GM12878 (cell line): ENCODE measurements around the gene SHROOM3. TPM values are rescaled to one million over a fixed set of nuclear protein-coding genes. Genes with fewer than 3 reads are reported as not detected.

Source experiments
- ATAC-seq: fragments of 200-7000 bp; cut with Tn5 transposase; 3 replicates; pipeline ENCODE4 v1.9.1; 2020; ENCODE audit warnings: mild to moderate bottlenecking, moderate library complexity
- BruUV-seq: library from RNA; stranded (reverse); fragments of 400-500 nt; replicated peaks from 2 replicates; lab custom pipeline; 2021; lab: Mats Ljungman, UMichigan
- CTCF ChIA-PET: fragments of 300-600 bp; sonication (Branson Sonifier 250); formaldehyde crosslinking; extraction: SDS; loops from one replicate; lab custom pipeline; 2021; ENCODE audit warnings: inconsistent platforms; lab: Yijun Ruan, JAX
- POLR2A ChIA-PET: fragments of 350-600 bp; formaldehyde crosslinking; extraction: SDS; loops from one replicate; lab custom pipeline; 2021; ENCODE audit warnings: inconsistent platforms; lab: Charles Lee
- RAD21 ChIA-PET: fragments of 300-600 bp; sonication (Branson Sonifier 250); formaldehyde crosslinking; loops from one replicate; lab custom pipeline; 2023; ENCODE audit warnings: antibody characterized with exemption; ENCODE audit not compliant: unreplicated experiment; lab: Charles Lee
- SMC1A ChIA-PET: fragments of 300-600 bp; sonication (Branson Sonifier 250); formaldehyde crosslinking; loops from one replicate; lab custom pipeline; 2023; ENCODE audit not compliant: unreplicated experiment, uncharacterized antibody; lab: Charles Lee
- DNase-seq: peaks from one replicate; pipeline ENCODE4 v3.0.0-alpha.2; 2011; ENCODE audit warnings: low read depth, low spot score
- FAIRE-seq: peaks from 3 replicates; lab custom pipeline; 2011; peaks lifted over from hg19 to GRCh38; lab: Jason Lieb, UNC
- H2AFZ ChIP-seq: 2 replicates; pipeline ENCODE4 v1.6.0; 2011; ENCODE audit warnings: low read depth, low read length, control low read depth; ENCODE audit not compliant: control insufficient read depth
- H3K27ac ChIP-seq: 2 replicates; pipeline ENCODE4 v1.5.1; 2011; ENCODE audit warnings: control low read depth; ENCODE audit not compliant: control insufficient read depth, insufficient read depth
- H3K27me3 ChIP-seq, 2 experiments: replicated peaks in 1 of 2; 2 replicates each; pipeline versions ENCODE4 v1.6.0 to v1.6.1; 2011; ENCODE audit warnings: low read length in 1 of 2; ENCODE audit not compliant: control insufficient read depth in 2 of 2, insufficient read depth in 2 of 2
- H3K36me3 ChIP-seq, 2 experiments: 2 replicates each; pipeline ENCODE4 v1.5.1; 2011; ENCODE audit warnings: low read length in 1 of 2; ENCODE audit not compliant: control insufficient read depth in 2 of 2, insufficient read depth in 2 of 2
- H3K4me1 ChIP-seq: 2 replicates; pipeline ENCODE4 v1.6.1; 2011; ENCODE audit warnings: mild to moderate bottlenecking, low read length, moderate library complexity, mixed read lengths; ENCODE audit not compliant: control insufficient read depth, insufficient read depth
- H3K4me2 ChIP-seq: 2 replicates; pipeline ENCODE4 v1.6.0; 2011; ENCODE audit warnings: control low read depth; ENCODE audit not compliant: control insufficient read depth, insufficient read depth
- H3K4me3 ChIP-seq: fragments of 200-600 bp; sonication (generic); 2 replicates; pipeline ENCODE4 v1.5.1; 2016
- H3K79me2 ChIP-seq: 2 replicates; pipeline ENCODE4 v1.6.0; 2011; ENCODE audit warnings: low read length; ENCODE audit not compliant: control insufficient read depth, insufficient read depth
- H3K9ac ChIP-seq: 2 replicates; pipeline ENCODE4 v1.8.0; 2011; ENCODE audit warnings: low read length, control low read depth, mixed read lengths; ENCODE audit not compliant: control insufficient read depth, insufficient read depth
- H3K9me3 ChIP-seq: replicated peaks from 3 replicates; pipeline ENCODE4 v1.5.1; 2011; ENCODE audit warnings: mild to moderate bottlenecking, low read length; ENCODE audit not compliant: control insufficient read depth, insufficient read depth
- H4K20me1 ChIP-seq: 2 replicates; pipeline ENCODE4 v1.6.0; 2011; ENCODE audit not compliant: control insufficient read depth, insufficient read depth
- CREM ChIP-seq: IDR thresholded peaks from 2 replicates; pipeline ENCODE4 v1.6.1; 2014; ENCODE audit warnings: antibody characterized with exemption, low read depth
- ESRRA ChIP-seq: IDR thresholded peaks from 2 replicates; pipeline ENCODE4 v1.6.1; 2012; ENCODE audit warnings: mild to moderate bottlenecking, low read length, improper control_type of control experiment
- HSF1 ChIP-seq: fragments of 150-350 bp; IDR thresholded peaks from 2 replicates; pipeline ENCODE4 v1.6.1; 2014; ENCODE audit warnings: mild to moderate bottlenecking, low read depth, low read length
- IRF4 ChIP-seq: IDR thresholded peaks from 2 replicates; pipeline ENCODE4 v1.6.1; 2011; ENCODE audit warnings: low read depth, low read length
- KAT2A ChIP-seq: conservative IDR thresholded peaks from 2 replicates; pipeline ENCODE4 v1.6.1; 2011; ENCODE audit warnings: low read depth, low read length; ENCODE audit not compliant: control insufficient read depth
- MEF2A ChIP-seq: IDR thresholded peaks from 2 replicates; pipeline ENCODE4 v1.6.1; 2011; ENCODE audit warnings: low read depth, mild to moderate bottlenecking, low read length, moderate library complexity; ENCODE audit not compliant: insufficient read depth
- RFX5 ChIP-seq: IDR thresholded peaks from 2 replicates; pipeline ENCODE4 v1.6.1; 2011; ENCODE audit warnings: low read depth, low read length, improper control_type of control experiment
- TAF1 ChIP-seq: IDR thresholded peaks from 2 replicates; pipeline ENCODE4 v1.6.1; 2011; ENCODE audit warnings: mild to moderate bottlenecking, low read depth, low read length, borderline replicate concordance
- TARDBP ChIP-seq: IDR thresholded peaks from 2 replicates; pipeline ENCODE4 v1.6.1; 2016; ENCODE audit warnings: borderline replicate concordance
- TCF7 ChIP-seq: IDR thresholded peaks from 2 replicates; pipeline ENCODE4 v1.6.1; 2014; ENCODE audit warnings: antibody characterized with exemption, borderline replicate concordance
- ZNF687 ChIP-seq: fragments of 450-650 bp; IDR thresholded peaks from 2 replicates; pipeline ENCODE4 v1.6.1; 2017; ENCODE audit warnings: mild to moderate bottlenecking, moderate library complexity
- WGBS: methylation state at CpG from one replicate; pipeline ENCODE4 v1.1.6; 2016; ENCODE audit warnings: low lambda C conversion rate; ENCODE audit not compliant: insufficient replicate concordance, insufficient coverage; ENCODE audit errors: missing lambda C conversion rate; 5-methylcytosine and 5-hydroxymethylcytosine counted together
- in situ Hi-C: fragments of 300-500 bp; cut with MboI; formaldehyde crosslinking; loops from 9 replicates; pipeline ENCODE4 v1.14.3; 2018; ENCODE audit warnings: mixed read lengths
- intact Hi-C: fragments of 100-400 bp; cut with micrococcal nuclease; formaldehyde crosslinking; loops from one replicate; pipeline ENCODE4 v1.14.2; 2022; ENCODE audit not compliant: unreplicated experiment
- polyA plus RNA-seq, 11 experiments: library from polyadenylated mRNA; depleted of rRNA in 4 of 11; unstranded in 6 of 11; stranded (reverse) in 5 of 11; fragments of >200 nt; fragmentation: Nextera tagmentation in 4 of 11; fragmentation: Illumina TruSeq in 1 of 11; extraction: Ambion mirVana in 4 of 11; extraction: Trizol in 1 of 11; gene quantifications; 1 replicate in 1 of 11; 2 replicates in 10 of 11; pipeline versions ENCODE4 v1.2.1 to v1.2.3, GENCODE V29; 2011 to 2016; ENCODE audit warnings: inconsistent platforms in 2 of 11, missing spikeins in 2 of 11, low read depth in 1 of 11
- total RNA-seq, 4 experiments: library from RNA; depleted of rRNA in 3 of 4; stranded (reverse); fragments of >200 nt in 3 of 4; fragmentation: Illumina TruSeq in 1 of 4; extraction: Trizol in 1 of 4; gene quantifications; 2 replicates each; pipeline versions ENCODE4 v1.2.1 to v1.2.3, GENCODE V29; 2013 to 2021

SHROOM3 gene
- total and polyA plus RNA-seq, 10 of the 15 experiments (the other 5 are each of a cell fraction or from before 2014, with no cell fraction given) = under 0.01 to 0.29 (median 0.08) TPM; not detected in 1

GRCh38 chr4:76470064-76470463 is 35.0 kb downstream of the SHROOM3 start:
- CTCF ChIA-PET = interaction anchor here (1.1 to 1.7 kb wide), 4 partner anchors 9 to 40 kb away, joined by 3 to 5 read pairs (median 4); no protein-coding TSS in a partner anchor
- H4K20me1 ChIP-seq = no peaks in the 10 kb centered on the region
- no peak overlapping the region for H3K4me2 ChIP-seq
- no peaks in the 10 kb centered on the region for H3K79me2 ChIP-seq
- H3K4me1 ChIP-seq = no peaks in the 10 kb centered on the region
- RAD21 ChIA-PET = no interaction called here
- TF ChIP-seq KAT2A = no peak
- no peak for TF ChIP-seq MEF2A
- TF ChIP-seq TARDBP = no peak
- TF ChIP-seq CREM = no peak
- TF ChIP-seq ESRRA = no peak
- TF ChIP-seq IRF4 = no peak
- no peak for TF ChIP-seq RFX5
- no peak overlapping the region for H3K27ac ChIP-seq
- no TSS peak for BruUV-seq
- DNase-seq (no peak), FAIRE-seq (no peak), ATAC-seq (no peak; the same call in 1 of the 3 replicates)
- H2AFZ ChIP-seq = no peak overlapping the region
- SMC1A ChIA-PET = interaction anchor here (0.5 to 1.1 kb wide), 2 partner anchors 39 to 734 kb away, joined by 3 read pairs; no protein-coding TSS in a partner anchor
- in situ Hi-C loops = no loop called here
- no peak overlapping the region for H3K4me3 ChIP-seq
- intact Hi-C loops = no loop called here
- POLR2A ChIA-PET = no interaction called here
- H3K9me3 ChIP-seq = no peaks in the 10 kb centered on the region
- H3K9ac ChIP-seq = no peak overlapping the region
- no peaks in the 10 kb centered on the region for H3K27me3 ChIP-seq
- H3K36me3 ChIP-seq = no peaks in the 10 kb centered on the region

GRCh38 chr4:76470532-76470931 is 35.5 kb downstream of the SHROOM3 start:
- H4K20me1 ChIP-seq = no peaks in the 10 kb centered on the region
- H3K27me3 ChIP-seq = no peaks in the 10 kb centered on the region
- ChIA-PET RAD21 (no interaction called here), CTCF (interaction anchor here (1.1 to 1.7 kb wide), 4 partner anchors 8 to 40 kb away, joined by 3 to 5 read pairs (median 4); no protein-coding TSS in a partner anchor), SMC1A (interaction anchor here (1.1 kb wide), 1 partner anchor 39 kb away, joined by 3 read pairs; no protein-coding TSS in a partner anchor), POLR2A (no interaction called here)
- 39% methylated on average over 1 of the region's 1 CpG for WGBS
- H3K27ac ChIP-seq = no peak overlapping the region
- no peaks in the 10 kb centered on the region for H3K79me2 ChIP-seq
- in situ Hi-C loops (no loop called here), intact Hi-C loops (no loop called here)
- no peaks in the 10 kb centered on the region for H3K4me1 ChIP-seq
- no peak overlapping the region for H2AFZ ChIP-seq
- no peak for ATAC-seq
- H3K4me3 ChIP-seq = no peak overlapping the region
- FAIRE-seq = no peak
- no peaks in the 10 kb centered on the region for H3K9me3 ChIP-seq
- no peak overlapping the region for H3K9ac ChIP-seq
- H3K4me2 ChIP-seq = no peak overlapping the region
- no peak for DNase-seq
- H3K36me3 ChIP-seq = no peaks in the 10 kb centered on the region
- no TSS peak for BruUV-seq
- TF ChIP-seq HSF1 (no peak), ZNF687 (no peak), TAF1 (no peak), TCF7 (no peak)
